Endodermal cell (in vitro differentiated cells): ENCODE results near the gene SARS1. TPM values are rescaled to one million over a fixed set of nuclear protein-coding genes. Genes with fewer than 3 reads are reported as not detected.

ENCODE experiments used
- DNase-seq: peaks from one replicate; pipeline ENCODE4 v3.0.0-alpha.2; 2017
- H3K27ac ChIP-seq: 2 replicates; pipeline ENCODE4 v1.5.1; 2013; ENCODE audit warnings: mild to moderate bottlenecking, low read depth, low read length, moderate library complexity
- H3K27me3 ChIP-seq: 2 replicates; pipeline ENCODE4 v1.6.1; 2013; ENCODE audit warnings: mild to moderate bottlenecking, low read length, moderate library complexity; ENCODE audit not compliant: insufficient read depth, control insufficient read depth, poor library complexity, severe bottlenecking
- H3K36me3 ChIP-seq: 2 replicates; pipeline ENCODE4 v1.7.0; 2013; ENCODE audit warnings: mild to moderate bottlenecking, low read length, moderate library complexity; ENCODE audit not compliant: control insufficient read depth, insufficient read depth
- H3K4me1 ChIP-seq: one replicate; pipeline ENCODE4 v1.7.0; 2013; ENCODE audit warnings: low read length; ENCODE audit not compliant: control insufficient read depth, insufficient read depth
- H3K4me3 ChIP-seq: 2 replicates; pipeline ENCODE4 v1.5.1; 2013; ENCODE audit warnings: mild to moderate bottlenecking, low read length, moderate library complexity
- H3K9ac ChIP-seq: 2 replicates; pipeline ENCODE4 v1.6.1; 2013; ENCODE audit warnings: mild to moderate bottlenecking, low read length, moderate library complexity; ENCODE audit not compliant: poor library complexity, severe bottlenecking; ENCODE audit errors: extremely low read depth
- H3K9me3 ChIP-seq: 2 replicates; pipeline ENCODE4 v1.6.1; 2013; ENCODE audit warnings: mild to moderate bottlenecking, low read length, moderate library complexity; ENCODE audit not compliant: control insufficient read depth
- H3K27ac Mint-ChIP-seq: 2 replicates; pipeline ENCODE4 v1.8.0; 2020; ENCODE audit warnings: mixed read lengths
- H3K27me3 Mint-ChIP-seq: 2 replicates; pipeline ENCODE4 v1.8.0; 2021; ENCODE audit warnings: mild to moderate bottlenecking, mixed read lengths; ENCODE audit not compliant: insufficient read depth
- H3K36me3 Mint-ChIP-seq: 2 replicates; pipeline ENCODE4 v1.8.0; 2020; ENCODE audit warnings: low read depth, mixed read lengths
- H3K4me1 Mint-ChIP-seq: 2 replicates; pipeline ENCODE4 v1.8.0; 2020; ENCODE audit warnings: mixed read lengths
- H3K4me3 Mint-ChIP-seq: 2 replicates; pipeline ENCODE4 v1.8.0; 2020; ENCODE audit warnings: mild to moderate bottlenecking, moderate library complexity, mixed read lengths
- H3K9me3 Mint-ChIP-seq: 2 replicates; pipeline ENCODE4 v1.8.0; 2020; ENCODE audit warnings: mild to moderate bottlenecking, mixed read lengths
- CTCF ChIP-seq: fragments of 200-600 bp; sonication (generic); conservative IDR thresholded peaks from 2 replicates; pipeline ENCODE4 v1.5.0; 2021; ENCODE audit warnings: antibody characterized with exemption, mild to moderate bottlenecking
- WGBS, 2 experiments: methylation state at CpG; one replicate each; pipeline versions ENCODE4 v1.1.5 to v1.1.7; 2013; ENCODE audit warnings: missing lambda C conversion rate in 2 of 2, mixed read lengths in 1 of 2; ENCODE audit not compliant: insufficient coverage in 1 of 2, insufficient read length in 1 of 2; 5-methylcytosine and 5-hydroxymethylcytosine counted together
- total RNA-seq, 2 donors: library from RNA; stranded (reverse); fragmentation: NEBNext Ultra II Directional in 1 of 2; extraction: Animal tissue kit (Norgen Biotek cat#: 25700) in 1 of 2; gene quantifications; 2 replicates in 1 of 2; 3 replicates in 1 of 2; pipeline ENCODE4 v1.2.1, GENCODE V29; 2021

Gene SARS1
- total RNA-seq, 2 donors from 2014 or later, result 100 to 101 TPM

GRCh38 chr1:109184687-109185086 is 29.0 kb upstream of the SARS1 start:
- no peak overlapping the region for H3K27ac ChIP-seq
- Mint-ChIP-seq H3K4me3 (no peak overlapping the region), H3K9me3 (no peaks in the 10 kb centered on the region), H3K4me1 (peaks cover 47% of the 10 kb centered on the region), H3K27ac (no peak overlapping the region), H3K27me3 (peaks cover 4% of the 10 kb centered on the region), H3K36me3 (no peaks in the 10 kb centered on the region)
- peaks cover 3% of the 10 kb centered on the region for H3K4me1 ChIP-seq
- no peaks in the 10 kb centered on the region for H3K9me3 ChIP-seq
- no peak overlapping the region for H3K4me3 ChIP-seq
- WGBS, 2 experiments, result 86 to 97% methylated on average over 3 to 7 of the region's 7 CpGs
- no peak for TF ChIP-seq CTCF
- DNase-seq, result no peak
- no peaks in the 10 kb centered on the region for H3K36me3 ChIP-seq
- H3K9ac ChIP-seq, result no peak overlapping the region
- H3K27me3 ChIP-seq, result no peaks in the 10 kb centered on the region

- Mint-ChIP-seq H3K36me3 (no peaks in the 10 kb centered on the region), H3K4me1 (peaks cover 43% of the 10 kb centered on the region), H3K9me3 (no peaks in the 10 kb centered on the region), H3K4me3 (no peak overlapping the region), H3K27me3 (peaks cover 4% of the 10 kb centered on the region), H3K27ac (no peak overlapping the region)
- WGBS, 2 experiments, result 91% methylated on average over 8 of the region's 8 CpGs
- TF ChIP-seq CTCF, result no peak
- no peak overlapping the region for H3K4me3 ChIP-seq
- H3K27me3 ChIP-seq, result no peaks in the 10 kb centered on the region
- H3K27ac ChIP-seq, result no peak overlapping the region
- no peaks in the 10 kb centered on the region for H3K9me3 ChIP-seq
- H3K9ac ChIP-seq, result no peak overlapping the region
- no peaks in the 10 kb centered on the region for H3K36me3 ChIP-seq
- no peak for DNase-seq
- peaks cover 3% of the 10 kb centered on the region for H3K4me1 ChIP-seq
Measured at GRCh38 chr1:109185357-109185756, 28.4 kb upstream of the SARS1 start.

- Mint-ChIP-seq H3K27me3 (peaks cover 4% of the 10 kb centered on the region), H3K27ac (no peak overlapping the region), H3K9me3 (no peaks in the 10 kb centered on the region), H3K4me1 (peaks cover 40% of the 10 kb centered on the region), H3K4me3 (no peak overlapping the region), H3K36me3 (no peaks in the 10 kb centered on the region)
- Histone ChIP-seq H3K27me3 (no peaks in the 10 kb centered on the region), H3K4me3 (no peak overlapping the region), H3K27ac (no peak overlapping the region), H3K4me1 (peaks cover 3% of the 10 kb centered on the region), H3K9me3 (no peaks in the 10 kb centered on the region), H3K36me3 (no peaks in the 10 kb centered on the region), H3K9ac (no peak overlapping the region)
- no peak for TF ChIP-seq CTCF
- DNase-seq, result peak; percentile 77
- WGBS, 2 experiments, result 56 to 59% methylated on average over 2 to 5 of the region's 5 CpGs
Measured at GRCh38 chr1:109185990-109186732, 27.6 kb upstream of the SARS1 start.
